HepG2 (cell line): ENCODE results near the gene RNASE7. TPM values are rescaled to one million over a fixed set of nuclear protein-coding genes. Genes with fewer than 3 reads are reported as not detected.

Experiments
- BRCA1 ChIP-seq: sonication (generic); formaldehyde crosslinking; IDR thresholded peaks from 2 replicates; pipeline ENCODE4 v1.4.0; 2020; ENCODE audit warnings: missing genetic modification reagents
- NFE2L2 ChIP-seq: fragments of 150-350 bp; IDR thresholded peaks from 2 replicates; pipeline ENCODE4 v1.6.1; 2014; ENCODE audit warnings: low read length
- POLR2AphosphoS5 ChIP-seq: IDR thresholded peaks from 2 replicates; pipeline ENCODE4 v1.6.1; 2012; ENCODE audit warnings: low read depth, low read length
- RBM22 ChIP-seq: fragments of 200-400 bp; formaldehyde crosslinking; optimal IDR thresholded peaks from 2 replicates; pipeline ENCODE3; 2017; ENCODE audit warnings: mild to moderate bottlenecking, low read length, moderate library complexity
- SMAD1 ChIP-seq: sonication (generic); formaldehyde crosslinking; IDR thresholded peaks from 2 replicates; pipeline ENCODE4 v1.4.0; 2020; ENCODE audit warnings: missing genetic modification reagents, low read depth, mild to moderate bottlenecking, borderline replicate concordance
- ZNF510 ChIP-seq: sonication (generic); formaldehyde crosslinking; IDR thresholded peaks from 2 replicates; pipeline ENCODE4 v1.4.0; 2020; ENCODE audit warnings: low read depth, mild to moderate bottlenecking, missing genetic modification reagents
- polyA plus RNA-seq, 8 experiments: library from polyadenylated mRNA; depleted of rRNA in 3 of 8; stranded (reverse) in 7 of 8; unstranded in 1 of 8; fragments of >200 nt; fragmentation: Illumina TruSeq in 4 of 8; extraction: Trizol in 4 of 8; gene quantifications; 2 replicates each; pipeline versions ENCODE4 v1.2.1 to v1.2.3, GENCODE V29; 2011 to 2016; ENCODE audit warnings: low read depth in 4 of 8, missing spikeins in 1 of 8, mixed read lengths in 1 of 8; ENCODE audit not compliant: insufficient read depth in 1 of 8
- total RNA-seq, 5 experiments: library from RNA; depleted of rRNA; stranded (reverse); fragments of >200 nt; fragmentation: Illumina TruSeq; extraction: Trizol; gene quantifications; 2 replicates each; pipeline ENCODE4 v1.2.3, GENCODE V29; 2016; ENCODE audit warnings: low read depth in 1 of 5
- TF ChIP-seq, protein P1 (sequence below): sonication (generic); formaldehyde crosslinking; IDR thresholded peaks from 2 replicates; pipeline ENCODE4 v1.5.1; 2020; ENCODE audit warnings: missing genetic modification reagents, mild to moderate bottlenecking, borderline replicate concordance
- TF ChIP-seq, protein P2 (sequence below): sonication (generic); formaldehyde crosslinking; IDR thresholded peaks from 2 replicates; pipeline ENCODE4 v1.4.0; 2020; ENCODE audit warnings: mild to moderate bottlenecking, missing genetic modification reagents
- TF ChIP-seq, protein P3 (sequence below): sonication (generic); formaldehyde crosslinking; IDR thresholded peaks from 2 replicates; pipeline ENCODE4 v1.4.0; 2020; ENCODE audit warnings: missing genetic modification reagents
- TF ChIP-seq, protein P4 (sequence below): sonication (generic); formaldehyde crosslinking; IDR thresholded peaks from 2 replicates; pipeline ENCODE4 v1.4.0; 2020; ENCODE audit warnings: mild to moderate bottlenecking, missing genetic modification reagents
- TF ChIP-seq, protein P5 (sequence below): IDR thresholded peaks from 2 replicates; pipeline ENCODE4 v1.6.1; 2016; ENCODE audit warnings: low read depth, borderline replicate concordance
- TF ChIP-seq, protein P6 (sequence below): sonication (generic); formaldehyde crosslinking; IDR thresholded peaks from 2 replicates; pipeline ENCODE4 v1.5.1; 2020; ENCODE audit warnings: missing genetic modification reagents, mild to moderate bottlenecking, borderline replicate concordance

RNASE7 gene
- total and polyA plus RNA-seq, 2 of the 13 experiments (the other 11 are each of a cell fraction or from before 2014, with no cell fraction given) = 0.04 TPM; not detected in 1

DNA sequence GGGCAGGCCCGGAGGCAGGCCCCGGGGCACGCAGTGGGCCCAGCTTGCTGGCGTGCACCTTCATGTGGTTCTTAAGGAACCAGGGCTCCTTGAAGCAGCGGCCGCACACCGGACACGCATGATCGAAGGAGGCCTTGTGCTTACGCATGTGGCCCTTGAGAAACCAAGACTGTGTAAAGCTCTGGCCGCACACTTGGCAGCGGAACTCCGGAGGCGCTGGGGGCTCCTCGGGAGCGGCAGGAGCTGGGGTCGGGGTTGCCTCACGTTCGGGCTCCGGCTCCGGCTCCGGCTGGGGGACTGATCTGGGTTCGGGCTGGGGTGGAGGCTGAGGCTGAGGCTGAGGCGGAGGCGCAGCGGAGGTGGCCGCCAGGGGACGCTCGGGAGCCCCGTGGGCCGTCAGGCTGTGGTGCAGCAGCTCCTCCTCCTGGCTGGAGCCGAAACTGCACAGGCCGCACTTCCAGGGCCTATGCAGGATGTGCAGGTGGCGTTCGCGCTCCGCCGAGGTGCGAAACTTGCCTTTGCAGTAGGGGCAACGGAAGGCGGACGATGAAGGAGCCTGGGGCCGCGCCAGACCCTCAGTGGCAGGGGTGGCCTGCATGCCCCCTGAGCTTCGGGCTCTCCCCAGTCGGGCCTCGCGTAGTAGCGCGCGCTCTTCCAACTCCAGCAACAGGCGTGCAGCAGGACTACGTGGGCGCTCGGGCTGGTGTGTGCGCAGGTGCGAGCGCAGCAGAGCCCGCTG, 50.3 kb downstream of the RNASE7 start (continued):
- TF ChIP-seq, protein P1, sequence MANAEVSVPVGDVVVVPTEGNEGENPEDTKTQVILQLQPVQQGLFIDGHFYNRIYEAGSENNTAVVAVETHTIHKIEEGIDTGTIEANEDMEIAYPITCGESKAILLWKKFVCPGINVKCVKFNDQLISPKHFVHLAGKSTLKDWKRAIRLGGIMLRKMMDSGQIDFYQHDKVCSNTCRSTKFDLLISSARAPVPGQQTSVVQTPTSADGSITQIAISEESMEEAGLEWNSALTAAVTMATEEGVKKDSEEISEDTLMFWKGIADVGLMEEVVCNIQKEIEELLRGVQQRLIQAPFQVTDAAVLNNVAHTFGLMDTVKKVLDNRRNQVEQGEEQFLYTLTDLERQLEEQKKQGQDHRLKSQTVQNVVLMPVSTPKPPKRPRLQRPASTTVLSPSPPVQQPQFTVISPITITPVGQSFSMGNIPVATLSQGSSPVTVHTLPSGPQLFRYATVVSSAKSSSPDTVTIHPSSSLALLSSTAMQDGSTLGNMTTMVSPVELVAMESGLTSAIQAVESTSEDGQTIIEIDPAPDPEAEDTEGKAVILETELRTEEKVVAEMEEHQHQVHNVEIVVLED = peak; percentile 51; the same call in 1 of the 2 replicates
- TF ChIP-seq SMAD1 (peak; percentile 98), POLR2AphosphoS5 (peak; percentile 45; the same call in 1 of the 2 replicates), ZNF510 (CRISPR knock-in tag) (0 out of 2 replicates have a peak, but pooled peaks have one; percentile 71), BRCA1 (CRISPR knock-in tag) (no peak), NFE2L2 (no peak), RBM22 (peak; percentile 93)
- TF ChIP-seq, protein P2, sequence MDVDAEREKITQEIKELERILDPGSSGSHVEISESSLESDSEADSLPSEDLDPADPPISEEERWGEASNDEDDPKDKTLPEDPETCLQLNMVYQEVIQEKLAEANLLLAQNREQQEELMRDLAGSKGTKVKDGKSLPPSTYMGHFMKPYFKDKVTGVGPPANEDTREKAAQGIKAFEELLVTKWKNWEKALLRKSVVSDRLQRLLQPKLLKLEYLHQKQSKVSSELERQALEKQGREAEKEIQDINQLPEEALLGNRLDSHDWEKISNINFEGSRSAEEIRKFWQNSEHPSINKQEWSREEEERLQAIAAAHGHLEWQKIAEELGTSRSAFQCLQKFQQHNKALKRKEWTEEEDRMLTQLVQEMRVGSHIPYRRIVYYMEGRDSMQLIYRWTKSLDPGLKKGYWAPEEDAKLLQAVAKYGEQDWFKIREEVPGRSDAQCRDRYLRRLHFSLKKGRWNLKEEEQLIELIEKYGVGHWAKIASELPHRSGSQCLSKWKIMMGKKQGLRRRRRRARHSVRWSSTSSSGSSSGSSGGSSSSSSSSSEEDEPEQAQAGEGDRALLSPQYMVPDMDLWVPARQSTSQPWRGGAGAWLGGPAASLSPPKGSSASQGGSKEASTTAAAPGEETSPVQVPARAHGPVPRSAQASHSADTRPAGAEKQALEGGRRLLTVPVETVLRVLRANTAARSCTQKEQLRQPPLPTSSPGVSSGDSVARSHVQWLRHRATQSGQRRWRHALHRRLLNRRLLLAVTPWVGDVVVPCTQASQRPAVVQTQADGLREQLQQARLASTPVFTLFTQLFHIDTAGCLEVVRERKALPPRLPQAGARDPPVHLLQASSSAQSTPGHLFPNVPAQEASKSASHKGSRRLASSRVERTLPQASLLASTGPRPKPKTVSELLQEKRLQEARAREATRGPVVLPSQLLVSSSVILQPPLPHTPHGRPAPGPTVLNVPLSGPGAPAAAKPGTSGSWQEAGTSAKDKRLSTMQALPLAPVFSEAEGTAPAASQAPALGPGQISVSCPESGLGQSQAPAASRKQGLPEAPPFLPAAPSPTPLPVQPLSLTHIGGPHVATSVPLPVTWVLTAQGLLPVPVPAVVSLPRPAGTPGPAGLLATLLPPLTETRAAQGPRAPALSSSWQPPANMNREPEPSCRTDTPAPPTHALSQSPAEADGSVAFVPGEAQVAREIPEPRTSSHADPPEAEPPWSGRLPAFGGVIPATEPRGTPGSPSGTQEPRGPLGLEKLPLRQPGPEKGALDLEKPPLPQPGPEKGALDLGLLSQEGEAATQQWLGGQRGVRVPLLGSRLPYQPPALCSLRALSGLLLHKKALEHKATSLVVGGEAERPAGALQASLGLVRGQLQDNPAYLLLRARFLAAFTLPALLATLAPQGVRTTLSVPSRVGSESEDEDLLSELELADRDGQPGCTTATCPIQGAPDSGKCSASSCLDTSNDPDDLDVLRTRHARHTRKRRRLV = no peak
- TF ChIP-seq, protein P3, sequence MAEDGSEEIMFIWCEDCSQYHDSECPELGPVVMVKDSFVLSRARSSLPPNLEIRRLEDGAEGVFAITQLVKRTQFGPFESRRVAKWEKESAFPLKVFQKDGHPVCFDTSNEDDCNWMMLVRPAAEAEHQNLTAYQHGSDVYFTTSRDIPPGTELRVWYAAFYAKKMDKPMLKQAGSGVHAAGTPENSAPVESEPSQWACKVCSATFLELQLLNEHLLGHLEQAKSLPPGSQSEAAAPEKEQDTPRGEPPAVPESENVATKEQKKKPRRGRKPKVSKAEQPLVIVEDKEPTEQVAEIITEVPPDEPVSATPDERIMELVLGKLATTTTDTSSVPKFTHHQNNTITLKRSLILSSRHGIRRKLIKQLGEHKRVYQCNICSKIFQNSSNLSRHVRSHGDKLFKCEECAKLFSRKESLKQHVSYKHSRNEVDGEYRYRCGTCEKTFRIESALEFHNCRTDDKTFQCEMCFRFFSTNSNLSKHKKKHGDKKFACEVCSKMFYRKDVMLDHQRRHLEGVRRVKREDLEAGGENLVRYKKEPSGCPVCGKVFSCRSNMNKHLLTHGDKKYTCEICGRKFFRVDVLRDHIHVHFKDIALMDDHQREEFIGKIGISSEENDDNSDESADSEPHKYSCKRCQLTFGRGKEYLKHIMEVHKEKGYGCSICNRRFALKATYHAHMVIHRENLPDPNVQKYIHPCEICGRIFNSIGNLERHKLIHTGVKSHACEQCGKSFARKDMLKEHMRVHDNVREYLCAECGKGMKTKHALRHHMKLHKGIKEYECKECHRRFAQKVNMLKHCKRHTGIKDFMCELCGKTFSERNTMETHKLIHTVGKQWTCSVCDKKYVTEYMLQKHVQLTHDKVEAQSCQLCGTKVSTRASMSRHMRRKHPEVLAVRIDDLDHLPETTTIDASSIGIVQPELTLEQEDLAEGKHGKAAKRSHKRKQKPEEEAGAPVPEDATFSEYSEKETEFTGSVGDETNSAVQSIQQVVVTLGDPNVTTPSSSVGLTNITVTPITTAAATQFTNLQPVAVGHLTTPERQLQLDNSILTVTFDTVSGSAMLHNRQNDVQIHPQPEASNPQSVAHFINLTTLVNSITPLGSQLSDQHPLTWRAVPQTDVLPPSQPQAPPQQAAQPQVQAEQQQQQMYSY (CRISPR knock-in tag) = 0 out of 2 replicates have a peak, but pooled peaks have one; percentile 20
- TF ChIP-seq, protein P4, sequence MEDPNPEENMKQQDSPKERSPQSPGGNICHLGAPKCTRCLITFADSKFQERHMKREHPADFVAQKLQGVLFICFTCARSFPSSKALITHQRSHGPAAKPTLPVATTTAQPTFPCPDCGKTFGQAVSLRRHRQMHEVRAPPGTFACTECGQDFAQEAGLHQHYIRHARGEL (CRISPR knock-in tag) = no peak
- TF ChIP-seq, protein P5, sequence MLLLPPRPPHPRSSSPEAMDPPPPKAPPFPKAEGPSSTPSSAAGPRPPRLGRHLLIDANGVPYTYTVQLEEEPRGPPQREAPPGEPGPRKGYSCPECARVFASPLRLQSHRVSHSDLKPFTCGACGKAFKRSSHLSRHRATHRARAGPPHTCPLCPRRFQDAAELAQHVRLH (CRISPR knock-in tag) = peak; percentile 94
- TF ChIP-seq, protein P6, sequence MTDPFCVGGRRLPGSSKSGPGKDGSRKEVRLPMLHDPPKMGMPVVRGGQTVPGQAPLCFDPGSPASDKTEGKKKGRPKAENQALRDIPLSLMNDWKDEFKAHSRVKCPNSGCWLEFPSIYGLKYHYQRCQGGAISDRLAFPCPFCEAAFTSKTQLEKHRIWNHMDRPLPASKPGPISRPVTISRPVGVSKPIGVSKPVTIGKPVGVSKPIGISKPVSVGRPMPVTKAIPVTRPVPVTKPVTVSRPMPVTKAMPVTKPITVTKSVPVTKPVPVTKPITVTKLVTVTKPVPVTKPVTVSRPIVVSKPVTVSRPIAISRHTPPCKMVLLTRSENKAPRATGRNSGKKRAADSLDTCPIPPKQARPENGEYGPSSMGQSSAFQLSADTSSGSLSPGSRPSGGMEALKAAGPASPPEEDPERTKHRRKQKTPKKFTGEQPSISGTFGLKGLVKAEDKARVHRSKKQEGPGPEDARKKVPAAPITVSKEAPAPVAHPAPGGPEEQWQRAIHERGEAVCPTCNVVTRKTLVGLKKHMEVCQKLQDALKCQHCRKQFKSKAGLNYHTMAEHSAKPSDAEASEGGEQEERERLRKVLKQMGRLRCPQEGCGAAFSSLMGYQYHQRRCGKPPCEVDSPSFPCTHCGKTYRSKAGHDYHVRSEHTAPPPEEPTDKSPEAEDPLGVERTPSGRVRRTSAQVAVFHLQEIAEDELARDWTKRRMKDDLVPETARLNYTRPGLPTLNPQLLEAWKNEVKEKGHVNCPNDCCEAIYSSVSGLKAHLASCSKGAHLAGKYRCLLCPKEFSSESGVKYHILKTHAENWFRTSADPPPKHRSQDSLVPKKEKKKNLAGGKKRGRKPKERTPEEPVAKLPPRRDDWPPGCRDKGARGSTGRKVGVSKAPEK (CRISPR knock-in tag) = no peak
